ENCODE data around the gene NAGS. TPM values are rescaled to one million over a fixed set of nuclear protein-coding genes. Genes with fewer than 3 reads are reported as not detected.

Gene NAGS
- total and polyA plus RNA-seq, 8 donors, result 2.4 to 7.0 (median 3.7) TPM

GRCh38 chr17:44000141-44000860 lies 4.1 kb upstream of the NAGS start:
- Histone ChIP-seq H3K9me3 (no peaks in the 10 kb centered on the region), H3K27me3 (peaks cover 16 to 33% of the 10 kb centered on the region in 2 donors), H3K36me3 (no peaks in the 10 kb centered on the region), H3K27ac (no peak overlapping the region), H3K4me1 (peaks cover 4 to 10% of the 10 kb centered on the region in 2 donors), H3K4me3 (no peak overlapping the region)
- ATAC-seq (no peak), DNase-seq (peak in 1 of 4 donors; percentile 15)
- no peak for TF ChIP-seq CTCF (IDR thresholded peaks at IDR 0.05)
- intact Hi-C loops (cut with DNase I), result no loop called here

- Histone ChIP-seq H3K9me3 (no peaks in the 10 kb centered on the region), H3K27ac (no peak overlapping the region), H3K27me3 (peaks cover 19 to 39% of the 10 kb centered on the region in 2 donors), H3K4me3 (no peak overlapping the region), H3K36me3 (no peaks in the 10 kb centered on the region), H3K4me1 (peaks cover 11 to 16% of the 10 kb centered on the region in 2 donors)
- ATAC-seq (no peak), DNase-seq (no peak)
- intact Hi-C loops (cut with DNase I), result no loop called here
- no peak for TF ChIP-seq CTCF (IDR thresholded peaks at IDR 0.05)
Measured at GRCh38 chr17:44000871-44001460, 3.5 kb upstream of the NAGS start.

GRCh38 chr17:44001461-44001920 lies 2.9 kb upstream of the NAGS start:
- ATAC-seq (no peak), DNase-seq (no peak)
- H3K36me3 ChIP-seq, result no peaks in the 10 kb centered on the region
- H3K27me3 ChIP-seq, result peaks cover 22 to 45% of the 10 kb centered on the region in 2 donors
- H3K9me3 ChIP-seq, result no peaks in the 10 kb centered on the region
- intact Hi-C loops (cut with DNase I), result no loop called here
- H3K4me3 ChIP-seq, result no peak overlapping the region
- H3K27ac ChIP-seq, result no peak overlapping the region
- H3K4me1 ChIP-seq, result peaks cover 15 to 22% of the 10 kb centered on the region in 2 donors
- no peak for TF ChIP-seq CTCF (IDR thresholded peaks at IDR 0.05)

GRCh38 chr17:44002141-44002848 lies 2.1 kb upstream of the NAGS start:
- no peaks in the 10 kb centered on the region for H3K36me3 ChIP-seq
- H3K9me3 ChIP-seq, result no peaks in the 10 kb centered on the region
- DNase-seq (no peak), ATAC-seq (no peak)
- H3K4me1 ChIP-seq, result peaks cover 17 to 26% of the 10 kb centered on the region in 2 donors
- peaks cover 22 to 49% of the 10 kb centered on the region in 2 donors for H3K27me3 ChIP-seq
- no peak overlapping the region for H3K4me3 ChIP-seq
- no peak for TF ChIP-seq CTCF (IDR thresholded peaks at IDR 0.05)
- intact Hi-C loops (cut with DNase I), result no loop called here
- H3K27ac ChIP-seq, result no peak overlapping the region
